GM12891 (cell line): ENCODE results near the gene AP3S2. TPM values are rescaled to one million over a fixed set of nuclear protein-coding genes. Genes with fewer than 3 reads are reported as not detected.
A peak's percentile ranks its signal among the peaks of the same experiment; 100 is the strongest.
"Not testable (repeated sequence)": the region's sequence is repeated elsewhere in the genome, so short reads cannot be mapped to it uniquely, and the experiment has no call there.

Experiments
- DNase-seq: peaks from one replicate; pipeline ENCODE4 v3.0.0; 2011; ENCODE audit warnings: low spot score; ENCODE audit not compliant: insufficient read length
- FAIRE-seq: peaks from 2 replicates; lab custom pipeline; 2011; peaks lifted over from hg19 to GRCh38; lab: Jason Lieb, UNC
- PAX5 ChIP-seq: IDR thresholded peaks from 2 replicates; pipeline ENCODE4 v1.6.1; 2011; ENCODE audit warnings: low read length, moderate library complexity, mild to moderate bottlenecking; ENCODE audit not compliant: insufficient read depth, severe bottlenecking
- POLR2A ChIP-seq: IDR thresholded peaks from 2 replicates; pipeline ENCODE4 v1.6.1; 2011; ENCODE audit warnings: low read depth, low read length, control low read depth
- POLR2AphosphoS5 ChIP-seq: IDR thresholded peaks from 2 replicates; pipeline ENCODE4 v1.6.1; 2011; ENCODE audit warnings: low read depth, low read length, control low read depth
- POU2F2 ChIP-seq: IDR thresholded peaks from 2 replicates; pipeline ENCODE4 v1.6.1; 2011; ENCODE audit warnings: low read depth, mild to moderate bottlenecking, control low read depth, low read length, moderate library complexity
- SPI1 ChIP-seq: IDR thresholded peaks from 2 replicates; pipeline ENCODE4 v1.6.1; 2011; ENCODE audit warnings: low read depth, low read length, control low read depth
- TAF1 ChIP-seq: IDR thresholded peaks from 2 replicates; pipeline ENCODE4 v1.6.1; 2011; ENCODE audit warnings: low read depth, low read length, control low read depth
- polyA plus RNA-seq: library from polyadenylated mRNA; unstranded; fragments of >200 nt; gene quantifications from one replicate; pipeline ENCODE4 v1.2.1, GENCODE V29; 2012; ENCODE audit warnings: low read depth, missing spikeins, inconsistent platforms; ENCODE audit not compliant: missing spikeins

AP3S2 gene
- polyA plus RNA-seq: 10.6 TPM

GRCh38 chr15:89893696-89894447 lies at the start of gene AP3S2:
AP3S2 (minus strand) TSS chr15:89893994; CDS start chr15:89893949, 45 bp downstream.
- DNase-seq (peak; percentile 69), FAIRE-seq (peak; percentile 93)
- TF ChIP-seq POLR2AphosphoS5 (peak; percentile 85), TAF1 (peak; percentile 98), PAX5 (no peak), POU2F2 (peak; percentile 84), SPI1 (no peak), POLR2A (peak; percentile 87)

- TF ChIP-seq POLR2AphosphoS5 (no peak), TAF1 (no peak), SPI1 (no peak)
- DNase-seq (no peak), FAIRE-seq (no peak)
Measured at GRCh38 chr15:89939910-89940309, 46.1 kb upstream of the AP3S2 start.

- DNase-seq, FAIRE-seq: not testable (repeated sequence)
Measured at GRCh38 chr15:89939377-89939776, 45.6 kb upstream of the AP3S2 start.

GRCh38 chr15:89937365-89938350 lies 43.9 kb upstream of the AP3S2 start:
- no peak for TF ChIP-seq SPI1
- no peak for TF ChIP-seq POLR2A
- no peak for TF ChIP-seq POLR2AphosphoS5
- no peak for TF ChIP-seq PAX5
- no peak for TF ChIP-seq TAF1
- TF ChIP-seq POU2F2: no peak
- DNase-seq (no peak), FAIRE-seq (no peak)

- no peak for FAIRE-seq
- TF ChIP-seq POU2F2 (no peak), POLR2A (no peak), TAF1 (no peak), PAX5 (no peak), POLR2AphosphoS5 (no peak), SPI1 (no peak)
- no peak for DNase-seq
Measured at GRCh38 chr15:89936786-89937265, 43.0 kb upstream of the AP3S2 start.

GRCh38 chr15:89936051-89936785 lies 42.4 kb upstream of the AP3S2 start:
- TF ChIP-seq POLR2A (no peak), PAX5 (no peak)
- FAIRE-seq (no peak), DNase-seq (no peak)

GRCh38 chr15:89932880-89933279 lies 39.1 kb upstream of the AP3S2 start:
- no peak for DNase-seq
- TF ChIP-seq POU2F2 (no peak), TAF1 (no peak), PAX5 (no peak), SPI1 (no peak), POLR2AphosphoS5 (no peak), POLR2A (no peak)
- no peak for FAIRE-seq

GRCh38 chr15:89928421-89928820 lies 34.6 kb upstream of the AP3S2 start:
- TF ChIP-seq POLR2AphosphoS5 (no peak), SPI1 (no peak), PAX5 (no peak), POU2F2 (no peak), POLR2A (no peak), TAF1 (no peak)
- DNase-seq: no peak
- no peak for FAIRE-seq

GRCh38 chr15:89926158-89926557 lies 32.4 kb upstream of the AP3S2 start:
- no peak for FAIRE-seq
- DNase-seq: no peak
- no peak for TF ChIP-seq SPI1
- TF ChIP-seq TAF1: no peak
- TF ChIP-seq POLR2A: no peak
- no peak for TF ChIP-seq PAX5
- no peak for TF ChIP-seq POLR2AphosphoS5
- TF ChIP-seq POU2F2: no peak

- DNase-seq: no peak
- TF ChIP-seq TAF1 (no peak), POLR2AphosphoS5 (no peak), POU2F2 (no peak), POLR2A (no peak), SPI1 (no peak), PAX5 (no peak)
- no peak for FAIRE-seq
Measured at GRCh38 chr15:89917442-89918101, 23.8 kb upstream of the AP3S2 start.
